HG02623 (cell line): ENCODE results near the gene ICAM5.
A peak's percentile ranks its signal among the peaks of the same experiment; 100 is the strongest.
"Not testable (repeated sequence)": the region's sequence is repeated elsewhere in the genome, so short reads cannot be mapped to it uniquely, and the experiment has no call there.

Source experiments
- ATAC-seq: cut with Tn5 transposase; IDR thresholded peaks from one replicate; pipeline ENCODE4 v1.9.1; 2021; ENCODE audit warnings: moderate library complexity; ENCODE audit not compliant: unreplicated experiment

ICAM5 gene

GRCh38 chr19:10336725-10337124 lies 47.0 kb downstream of the ICAM5 start:
- not testable (repeated sequence) for ATAC-seq

DNA sequence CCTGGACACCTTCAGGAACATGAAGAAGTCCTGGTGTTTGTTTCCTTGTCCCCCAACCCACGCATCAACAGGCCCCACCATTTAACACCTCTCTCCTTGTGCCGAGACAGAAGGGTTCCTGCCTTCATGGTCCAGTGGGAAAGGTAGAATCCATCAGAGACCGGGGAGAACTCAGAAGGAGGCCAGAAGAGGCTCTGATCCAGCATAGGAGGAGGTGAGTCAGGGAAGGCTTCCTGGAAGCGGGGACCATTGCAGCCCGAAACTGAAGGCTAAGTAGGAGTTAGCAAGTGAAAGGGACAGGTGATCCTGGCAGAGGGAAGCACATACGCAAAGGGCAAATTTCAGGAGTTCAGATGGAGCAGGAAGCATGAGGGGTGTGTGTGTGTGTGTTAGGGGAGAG lies 49.2 kb downstream of the ICAM5 start:
- no peak for ATAC-seq

DNA sequence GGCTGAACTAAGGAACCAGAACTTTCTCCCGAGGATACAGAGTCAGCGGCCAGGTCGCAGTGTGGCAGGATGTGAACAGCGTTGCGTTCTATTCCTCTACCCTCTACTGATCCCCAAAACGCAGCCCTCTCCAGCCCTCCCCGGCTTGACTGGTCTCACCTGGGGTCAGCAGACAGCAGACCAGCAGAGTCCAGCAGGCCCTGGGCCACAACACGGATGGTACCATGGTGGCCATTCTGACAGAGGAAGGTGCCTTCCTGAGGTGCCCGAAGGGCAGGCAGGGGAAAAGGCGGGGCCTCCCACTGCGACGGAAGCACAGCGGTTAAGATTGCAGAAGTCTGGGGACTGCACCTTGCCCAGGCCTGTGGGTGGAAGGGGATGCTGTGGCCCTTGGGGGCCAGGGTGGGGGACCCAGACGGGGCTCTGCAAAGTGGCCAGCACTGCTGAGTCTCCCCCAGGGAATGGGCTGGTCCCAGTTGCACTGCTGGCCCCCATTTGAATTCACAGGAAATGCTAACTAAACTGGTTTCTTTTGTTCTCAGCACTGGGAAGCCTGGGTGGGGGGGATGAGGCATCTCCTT lies 49.7 kb downstream of the ICAM5 start, which contains the start of gene ICAM3:
ICAM3 (minus strand) TSS at position 245 of the 581 bp plus-strand sequence; CDS start at position 235, 10 bp downstream.
- ATAC-seq = peak; percentile 52

- ATAC-seq = no peak
These were observed 50.2 kb downstream of the ICAM5 start for GRCh38 chr19:10339977-10340376.

DNA sequence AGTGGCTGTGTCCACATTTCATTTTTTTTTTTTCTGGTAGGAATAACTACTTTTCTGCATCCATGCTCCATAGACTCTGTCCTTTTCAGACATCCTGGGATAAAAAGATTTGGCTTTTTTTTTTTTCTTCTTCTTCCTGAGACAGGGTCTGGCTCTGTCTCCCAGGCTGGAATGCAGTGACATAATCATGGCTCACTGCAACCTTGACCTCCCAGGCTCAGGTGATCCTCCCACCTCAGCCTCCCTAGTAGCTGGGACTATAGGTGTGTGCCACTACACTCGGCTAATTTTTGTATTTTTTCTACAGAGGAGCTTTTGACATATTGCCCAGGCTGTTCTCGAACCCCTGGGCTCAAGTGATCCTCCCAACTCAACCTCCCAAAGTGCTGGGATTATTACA lies 53.7 kb downstream of the ICAM5 start:
- no peak for ATAC-seq

- ATAC-seq = no peak
These were observed 55.0 kb downstream of the ICAM5 start for GRCh38 chr19:10344780-10345179.
